G401.6 (cell line): ENCODE data around the gene TMPRSS11B.
"Not testable (repeated sequence)": the region's sequence is repeated elsewhere in the genome, so short reads cannot be mapped to it uniquely, and the experiment has no call there.

ENCODE experiments used
- FAIRE-seq: peaks from 2 replicates; lab custom pipeline; 2012; peaks lifted over from hg19 to GRCh38; lab: Jason Lieb, UNC

TMPRSS11B gene

GRCh38 chr4:68216501-68216900 is 29.0 kb downstream of the TMPRSS11B start:
- FAIRE-seq: no peak

GRCh38 chr4:68209003-68209402 is 36.5 kb downstream of the TMPRSS11B start:
- no peak for FAIRE-seq

GRCh38 chr4:68194305-68194704 is 51.2 kb downstream of the TMPRSS11B start:
- FAIRE-seq: not testable (repeated sequence)

DNA sequence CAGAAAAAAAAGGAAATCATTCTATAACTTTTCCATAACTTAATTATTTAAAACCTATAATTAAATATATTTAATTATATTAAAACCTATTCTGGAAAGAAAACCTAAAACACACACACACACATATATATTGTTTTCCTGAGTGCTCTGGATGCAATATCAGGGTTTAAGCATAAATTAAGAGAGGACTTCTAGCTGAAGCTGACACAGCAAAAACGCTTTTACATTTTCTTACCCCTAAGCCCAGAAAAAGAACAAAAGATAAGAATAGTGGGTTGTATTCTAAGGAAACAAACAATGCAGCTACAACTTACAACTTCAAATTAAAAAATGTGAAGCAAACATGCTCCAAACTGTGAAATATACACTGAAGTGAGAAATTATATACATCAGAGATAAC is 52.3 kb downstream of the TMPRSS11B start:
- no peak for FAIRE-seq

GRCh38 chr4:68187145-68187544 is 58.3 kb downstream of the TMPRSS11B start:
- FAIRE-seq: no peak

- FAIRE-seq: no peak
Observed at GRCh38 chr4:68184923-68185322, 60.6 kb downstream of the TMPRSS11B start.

DNA sequence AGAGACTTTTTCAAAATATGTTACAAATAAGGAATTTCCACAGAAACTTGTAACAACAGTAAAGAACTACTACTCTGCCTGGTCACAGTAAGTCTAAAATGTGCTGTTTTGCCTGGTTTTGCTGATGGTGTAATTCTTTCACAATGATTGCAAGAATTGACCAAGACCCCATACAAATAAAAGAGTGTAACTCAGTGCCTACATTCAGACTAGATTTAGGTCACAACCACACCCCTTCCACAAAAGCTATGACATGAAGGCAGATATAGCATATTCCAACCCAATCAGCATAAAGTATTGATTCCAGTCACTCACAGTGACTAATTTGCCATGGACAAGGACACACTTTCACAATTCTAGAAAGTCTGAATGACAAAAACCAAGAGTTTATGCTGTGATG is 62.1 kb downstream of the TMPRSS11B start:
- FAIRE-seq: no peak

- FAIRE-seq: no peak
Observed at GRCh38 chr4:68182382-68182820, 63.1 kb downstream of the TMPRSS11B start.

DNA sequence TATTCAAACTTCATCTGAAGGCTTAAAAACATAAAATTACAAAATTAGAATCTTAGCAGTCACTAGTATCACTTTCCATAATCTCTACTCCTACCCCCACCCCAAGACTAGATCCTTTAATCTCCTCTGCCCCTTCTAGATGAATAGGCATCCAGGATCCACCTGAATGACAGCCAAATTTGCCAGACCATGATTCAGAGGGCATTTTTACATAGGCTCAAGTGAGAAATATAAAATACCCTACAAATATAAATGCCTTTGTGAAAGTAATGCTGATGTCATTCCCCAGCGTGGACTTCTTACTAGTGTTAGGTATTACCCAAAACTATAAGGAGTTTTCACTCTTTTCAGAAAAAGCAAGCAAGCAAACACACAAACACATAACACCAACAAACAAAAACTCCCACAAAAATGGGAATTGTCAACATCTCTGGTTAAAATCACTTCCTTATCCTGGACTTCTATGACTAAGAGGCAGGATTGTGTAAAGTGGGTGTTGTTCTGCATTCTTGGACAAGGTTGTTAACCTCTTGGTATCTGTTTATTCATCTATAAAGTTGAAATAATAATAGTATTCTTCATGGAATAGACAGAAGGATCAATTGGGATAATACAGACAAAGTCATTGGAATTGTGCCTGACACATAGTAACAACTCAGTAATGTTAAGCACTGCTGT is 64.5 kb downstream of the TMPRSS11B start:
- FAIRE-seq: no peak

DNA sequence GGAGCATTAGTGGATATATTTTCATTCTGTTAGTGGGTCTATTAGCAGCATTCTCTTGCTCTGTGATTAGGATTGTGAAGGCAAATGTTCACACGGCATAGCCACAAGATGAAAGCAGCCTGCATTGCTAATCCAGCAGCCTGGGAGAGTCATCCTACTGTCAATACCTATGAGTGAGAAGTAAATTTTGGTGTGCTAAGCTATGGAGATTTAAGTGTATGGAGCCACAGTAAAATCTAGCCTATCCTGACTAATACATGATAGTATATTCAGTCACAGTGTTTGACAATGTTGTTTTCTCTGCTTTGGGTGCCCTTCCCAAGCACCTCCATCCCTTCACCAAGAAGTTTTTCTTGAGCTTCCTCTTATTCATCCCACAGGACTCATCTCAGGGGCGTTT is 68.6 kb downstream of the TMPRSS11B start:
- FAIRE-seq: no peak
